Suprapubic skin (tissue), 4 donors: ENCODE measurements around the gene ELMO1. TPM values are rescaled to one million over a fixed set of nuclear protein-coding genes. Genes with fewer than 3 reads are reported as not detected.

Experiments used
- DNase-seq, 2 donors: peaks; one replicate each; pipeline ENCODE4 v3.0.0-alpha.2; 2019; ENCODE audit warnings: low spot score in 2 of 2
- H3K27ac ChIP-seq: fragments of 200-600 bp; sonication (generic); one replicate; pipeline ENCODE4 v1.5.1; 2019
- H3K27me3 ChIP-seq: fragments of 200-600 bp; sonication (generic); one replicate; pipeline ENCODE4 v1.5.1; 2019
- H3K36me3 ChIP-seq: fragments of 200-600 bp; sonication (generic); one replicate; pipeline ENCODE4 v1.5.1; 2019
- H3K4me1 ChIP-seq: fragments of 200-600 bp; sonication (generic); one replicate; pipeline ENCODE4 v1.5.1; 2019
- H3K4me3 ChIP-seq: fragments of 200-600 bp; sonication (generic); one replicate; pipeline ENCODE4 v1.5.1; 2019; ENCODE audit warnings: mild to moderate bottlenecking
- H3K9me3 ChIP-seq: fragments of 200-600 bp; sonication (generic); one replicate; pipeline ENCODE4 v1.5.1; 2019
- CTCF ChIP-seq, 2 donors: fragments of 200-600 bp in 1 of 2; fragments of 450-650 bp in 1 of 2; sonication (generic) in 1 of 2; IDR thresholded peaks; one replicate each; pipeline ENCODE4 v1.5.1; 2016 to 2019; ENCODE audit warnings: antibody characterized with exemption in 2 of 2, mild to moderate bottlenecking in 1 of 2, moderate library complexity in 1 of 2
- EP300 ChIP-seq: sonication (generic); formaldehyde crosslinking; IDR thresholded peaks from one replicate; pipeline ENCODE4 v1.6.1; 2017; ENCODE audit warnings: antibody characterized with exemption
- POLR2A ChIP-seq, 2 donors: fragments of 450-650 bp; IDR thresholded peaks; one replicate each; pipeline ENCODE4 v1.6.1; 2017; ENCODE audit warnings: antibody characterized with exemption in 2 of 2, mild to moderate bottlenecking in 2 of 2, moderate library complexity in 2 of 2
- POLR2AphosphoS5 ChIP-seq, 3 donors: sonication (generic); formaldehyde crosslinking; IDR thresholded peaks; one replicate each; pipeline ENCODE4 v1.6.1; 2017; ENCODE audit warnings: antibody characterized with exemption in 3 of 3
- WGBS: methylation state at CpG from one replicate; pipeline ENCODE4 v1.1.5; 2018; 5-methylcytosine and 5-hydroxymethylcytosine counted together
- total RNA-seq, 4 donors: library from RNA; depleted of rRNA; stranded (reverse); fragments of >200 nt; gene quantifications; one replicate each; pipeline ENCODE4 v1.1.0, GENCODE V29; 2016

ELMO1 gene
- total RNA-seq, 4 donors from 2014 or later, result 9.8 to 49.6 (median 22.2) TPM

DNA sequence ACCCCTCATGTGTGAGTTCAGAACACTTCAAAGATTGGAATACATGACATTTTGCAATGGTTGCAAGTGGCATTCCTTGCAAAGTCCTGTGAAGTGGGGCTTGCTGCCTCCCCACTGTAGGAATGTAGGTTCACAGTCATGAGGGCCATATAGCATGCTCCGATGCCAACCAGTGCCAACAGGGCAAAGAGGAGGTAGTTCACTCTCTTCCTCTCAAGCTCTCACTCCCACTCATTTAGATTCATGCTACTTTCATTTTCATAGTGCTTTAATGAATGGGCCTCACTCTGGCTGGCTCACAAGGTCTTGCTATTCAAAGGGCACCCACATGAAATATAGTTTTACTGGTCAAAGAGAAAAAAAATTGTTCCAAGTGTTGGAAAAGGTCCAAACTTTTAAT is 554.5 kb downstream of the ELMO1 start:
- H3K27ac ChIP-seq, result no peak overlapping the region
- no peaks in the 10 kb centered on the region for H3K9me3 ChIP-seq
- DNase-seq, result no peak
- H3K4me3 ChIP-seq, result no peak overlapping the region
- TF ChIP-seq CTCF (IDR thresholded peaks at IDR 0.05) (no peak), EP300 (no peak), POLR2A (IDR thresholded peaks at IDR 0.05) (no peak), POLR2AphosphoS5 (IDR thresholded peaks at IDR 0.05) (no peak)
- WGBS, result 100% methylated on average over 1 of the region's 1 CpG
- peaks cover 12% of the 10 kb centered on the region for H3K36me3 ChIP-seq
- no peaks in the 10 kb centered on the region for H3K4me1 ChIP-seq
- no peaks in the 10 kb centered on the region for H3K27me3 ChIP-seq

DNA sequence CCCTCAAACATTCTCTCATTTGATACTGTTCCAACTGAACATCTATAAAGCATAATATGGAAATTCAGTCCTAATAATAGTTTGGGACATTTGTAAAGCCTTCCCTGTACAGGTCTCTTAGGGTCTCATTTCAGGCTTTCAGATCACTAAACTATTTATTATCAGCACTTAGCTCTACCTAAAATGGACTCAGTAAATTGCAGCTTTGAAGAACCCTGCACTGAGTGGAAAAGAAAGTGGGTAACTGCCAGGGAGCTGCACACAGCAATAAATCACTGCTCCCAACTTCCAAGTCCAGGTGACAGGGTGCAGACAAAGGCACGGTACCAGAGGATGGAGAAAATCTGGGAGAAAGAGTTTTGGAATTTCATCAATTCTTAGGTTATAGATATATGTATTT is 559.5 kb downstream of the ELMO1 start:
- Histone ChIP-seq H3K4me1 (no peaks in the 10 kb centered on the region), H3K9me3 (no peaks in the 10 kb centered on the region), H3K36me3 (peaks cover 19% of the 10 kb centered on the region), H3K4me3 (no peak overlapping the region), H3K27ac (no peak overlapping the region), H3K27me3 (no peaks in the 10 kb centered on the region)
- 56% methylated on average over 1 of the region's 1 CpG for WGBS
- TF ChIP-seq POLR2AphosphoS5 (IDR thresholded peaks at IDR 0.05), result no peak
- TF ChIP-seq CTCF (IDR thresholded peaks at IDR 0.05), result no peak
- TF ChIP-seq POLR2A (IDR thresholded peaks at IDR 0.05), result no peak
- TF ChIP-seq EP300, result no peak
- no peak for DNase-seq

GRCh38 chr7:36887969-36888368 is 560.7 kb downstream of the ELMO1 start:
- DNase-seq, result no peak
- Histone ChIP-seq H3K36me3 (peaks cover 12% of the 10 kb centered on the region), H3K27ac (no peak overlapping the region), H3K9me3 (no peaks in the 10 kb centered on the region), H3K4me3 (no peak overlapping the region), H3K27me3 (no peaks in the 10 kb centered on the region), H3K4me1 (no peaks in the 10 kb centered on the region)
- 73% methylated on average over 2 of the region's 2 CpGs for WGBS
- TF ChIP-seq CTCF (IDR thresholded peaks at IDR 0.05) (no peak), EP300 (no peak), POLR2A (IDR thresholded peaks at IDR 0.05) (no peak), POLR2AphosphoS5 (IDR thresholded peaks at IDR 0.05) (no peak)

GRCh38 chr7:36887233-36887632 is 561.4 kb downstream of the ELMO1 start:
- H3K27me3 ChIP-seq, result no peaks in the 10 kb centered on the region
- H3K4me3 ChIP-seq, result no peak overlapping the region
- TF ChIP-seq CTCF (IDR thresholded peaks at IDR 0.05) (no peak), POLR2AphosphoS5 (IDR thresholded peaks at IDR 0.05) (no peak), POLR2A (IDR thresholded peaks at IDR 0.05) (no peak), EP300 (no peak)
- no peaks in the 10 kb centered on the region for H3K9me3 ChIP-seq
- H3K27ac ChIP-seq, result no peak overlapping the region
- H3K36me3 ChIP-seq, result peaks cover 12% of the 10 kb centered on the region
- DNase-seq, result no peak
- 80% methylated on average over 4 of the region's 9 CpGs for WGBS
- H3K4me1 ChIP-seq, result no peaks in the 10 kb centered on the region

- Histone ChIP-seq H3K4me3 (no peak overlapping the region), H3K27ac (no peak overlapping the region), H3K9me3 (no peaks in the 10 kb centered on the region), H3K27me3 (no peaks in the 10 kb centered on the region), H3K4me1 (no peaks in the 10 kb centered on the region), H3K36me3 (peaks cover 15% of the 10 kb centered on the region)
- no peak for TF ChIP-seq CTCF (IDR thresholded peaks at IDR 0.05)
- TF ChIP-seq POLR2AphosphoS5 (IDR thresholded peaks at IDR 0.05), result no peak
- TF ChIP-seq POLR2A (IDR thresholded peaks at IDR 0.05), result no peak
- TF ChIP-seq EP300, result no peak
- WGBS, result 65% methylated on average over 5 of the region's 5 CpGs
- DNase-seq, result no peak
Measured at GRCh38 chr7:36884910-36885309, 563.8 kb downstream of the ELMO1 start.
